ENCODE data around the gene BMP7. TPM values are rescaled to one million over a fixed set of nuclear protein-coding genes. Genes with fewer than 3 reads are reported as not detected.
A peak's percentile ranks its signal among the peaks of the same experiment; 100 is the strongest.

Gene BMP7
- total RNA-seq, 1 donor from 2014 or later: not detected

- no peak for TF ChIP-seq CTCF (IDR thresholded peaks at IDR 0.05; ENCODE audit: insufficient read depth, low read length, severe bottlenecking)
- FAIRE-seq (no peak), DNase-seq (ENCODE audit: low read depth) (no peak)
- Histone ChIP-seq H3K36me3 (ENCODE audit: control insufficient read depth, insufficient read depth, low read length) (no peaks in the 10 kb centered on the region), H3K27me3 (ENCODE audit: control insufficient read depth, insufficient read depth, low read length) (peaks cover 4% of the 10 kb centered on the region), H3K4me3 (ENCODE audit: low read depth, low read length) (no peak overlapping the region)
Measured at GRCh38 chr20:57214427-57214826, 52.0 kb downstream of the BMP7 start.

GRCh38 chr20:57213924-57214323, 52.5 kb downstream of the BMP7 start:
- FAIRE-seq: no peak
- no peaks in the 10 kb centered on the region for H3K36me3 ChIP-seq (ENCODE audit: control insufficient read depth, insufficient read depth, low read length)
- no peak for TF ChIP-seq CTCF (IDR thresholded peaks at IDR 0.05; ENCODE audit: insufficient read depth, low read length, severe bottlenecking)
- peaks cover 4% of the 10 kb centered on the region for H3K27me3 ChIP-seq (ENCODE audit: control insufficient read depth, insufficient read depth, low read length)
- no peak overlapping the region for H3K4me3 ChIP-seq (ENCODE audit: low read depth, low read length)
- DNase-seq (ENCODE audit: low read depth): no peak

GRCh38 chr20:57213291-57213690, 53.1 kb downstream of the BMP7 start:
- H3K27me3 ChIP-seq (ENCODE audit: control insufficient read depth, insufficient read depth, low read length): peaks cover 4% of the 10 kb centered on the region
- FAIRE-seq (no peak), DNase-seq (ENCODE audit: low read depth) (no peak)
- no peaks in the 10 kb centered on the region for H3K36me3 ChIP-seq (ENCODE audit: control insufficient read depth, insufficient read depth, low read length)
- no peak for TF ChIP-seq CTCF (IDR thresholded peaks at IDR 0.05; ENCODE audit: insufficient read depth, low read length, severe bottlenecking)
- no peak overlapping the region for H3K4me3 ChIP-seq (ENCODE audit: low read depth, low read length)

GRCh38 chr20:57212534-57213276, 53.7 kb downstream of the BMP7 start:
- TF ChIP-seq CTCF (IDR thresholded peaks at IDR 0.05; ENCODE audit: insufficient read depth, low read length, severe bottlenecking): no peak
- no peak overlapping the region for H3K4me3 ChIP-seq (ENCODE audit: low read depth, low read length)
- H3K36me3 ChIP-seq (ENCODE audit: control insufficient read depth, insufficient read depth, low read length): no peaks in the 10 kb centered on the region
- no peak for FAIRE-seq
- peaks cover 4% of the 10 kb centered on the region for H3K27me3 ChIP-seq (ENCODE audit: control insufficient read depth, insufficient read depth, low read length)
- DNase-seq (ENCODE audit: low read depth): peak; percentile 79

DNA sequence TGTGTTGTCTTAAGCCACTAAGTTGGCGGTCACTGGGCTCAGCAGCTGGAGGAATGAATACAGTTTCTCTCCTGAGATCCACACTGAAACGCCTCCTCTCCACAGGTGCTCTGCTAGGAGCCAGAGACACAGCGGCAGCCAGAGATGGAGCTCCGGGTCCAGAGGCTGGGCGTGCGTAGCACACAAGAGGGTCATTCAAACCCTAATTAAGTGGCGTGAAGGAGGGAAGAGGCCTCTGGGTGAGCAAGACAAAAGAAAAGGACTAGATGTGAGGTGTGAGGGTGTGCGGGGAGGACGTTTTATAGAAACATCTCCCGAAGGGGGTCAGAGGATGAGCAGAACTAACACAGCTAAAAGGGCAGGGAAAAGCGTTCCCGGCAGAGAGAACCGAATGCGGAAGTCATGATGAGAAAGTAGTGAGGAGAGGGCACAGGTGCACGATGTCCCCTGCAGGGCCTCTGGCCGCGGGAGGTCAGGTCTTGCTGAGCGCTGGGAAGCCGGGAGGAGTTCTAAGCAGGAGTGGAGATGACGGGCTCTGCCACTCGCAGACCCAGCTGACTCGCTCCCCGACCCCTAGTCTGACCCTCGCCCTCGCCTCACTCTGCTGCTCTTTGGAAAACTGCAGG, 54.4 kb downstream of the BMP7 start:
- Histone ChIP-seq H3K36me3 (ENCODE audit: control insufficient read depth, insufficient read depth, low read length) (no peaks in the 10 kb centered on the region), H3K4me3 (ENCODE audit: low read depth, low read length) (no peak overlapping the region), H3K27me3 (ENCODE audit: control insufficient read depth, insufficient read depth, low read length) (peaks cover 4% of the 10 kb centered on the region)
- no peak for DNase-seq (ENCODE audit: low read depth)
- TF ChIP-seq CTCF (IDR thresholded peaks at IDR 0.05; ENCODE audit: insufficient read depth, low read length, severe bottlenecking): no peak
- no peak for FAIRE-seq

Measured in bronchial epithelial cell (primary cell).